ENCODE results near the gene LIN7A. TPM values are rescaled to one million over a fixed set of nuclear protein-coding genes. Genes with fewer than 3 reads are reported as not detected.

Gene LIN7A
- total and polyA plus RNA-seq, 2 of the 8 experiments (the other 6 are each of a cell fraction or from before 2014, with no cell fraction given) = 5.8 to 22.0 TPM

DNA sequence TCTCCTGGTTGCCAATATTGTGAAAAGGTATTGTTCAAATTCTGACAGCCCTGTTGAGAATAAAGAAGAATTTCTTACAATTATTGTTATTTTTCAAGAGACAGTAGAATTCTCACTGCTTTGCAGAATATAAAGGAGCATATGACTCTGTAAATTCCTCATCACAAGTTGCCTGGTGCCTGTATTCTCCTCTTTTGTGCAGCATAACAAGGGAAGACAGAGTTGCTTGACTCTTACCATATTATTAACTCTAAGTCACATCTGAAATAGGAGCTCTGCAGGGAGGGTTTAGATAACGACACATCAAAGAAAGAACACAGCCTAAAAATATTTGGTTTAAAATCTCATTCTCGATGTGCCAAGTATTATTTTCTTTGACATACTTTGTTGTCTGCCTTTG is 189.9 kb downstream of the LIN7A start:
- 90% methylated on average over 2 of the region's 2 CpGs; no CpG with 5 or more reads in 1 of the 2 experiments for WGBS, 2 experiments (ENCODE audit: extremely low coverage in 1 of 2, insufficient coverage in 1 of 2, insufficient read length in 1 of 2, insufficient replicate concordance in 2 of 2, low coverage in 1 of 2, low lambda C conversion rate in 2 of 2, missing lambda C conversion rate in 1 of 2)
- FAIRE-seq = no peak

More for the DNA sequence above, 189.9 kb downstream of the LIN7A start:
- H2BK120ac ChIP-seq (replicated peaks; ENCODE audit: low read depth, low read length) = no peak overlapping the region
- no peak overlapping the region for H2AFZ ChIP-seq (ENCODE audit: low read length)
- no peak overlapping the region for H3K27ac ChIP-seq (ENCODE audit: low read depth, low read length)
- no peak overlapping the region for H2AK5ac ChIP-seq (ENCODE audit: low read depth, low read length)
- no peak overlapping the region for H3K56ac ChIP-seq (replicated peaks; ENCODE audit: insufficient read length, low read depth, low read length)
- H3K23ac ChIP-seq (ENCODE audit: insufficient read length) = no peak overlapping the region
- no peak overlapping the region for H3K14ac ChIP-seq (ENCODE audit: insufficient read length)
- no peak for DNase-seq (ENCODE audit: low read depth in 1 of 2, low spot score in 2 of 2)
- H3K79me1 ChIP-seq (ENCODE audit: low read depth, low read length) = 0 out of 2 replicates have a peak, but pooled peaks cover 2% of the 10 kb centered on the region
- H2BK5ac ChIP-seq (ENCODE audit: low read depth, low read length) = no peak overlapping the region
- H3K79me2 ChIP-seq (ENCODE audit: control insufficient read depth in 1 of 2, insufficient read depth in 2 of 2, low read length in 2 of 2) = no peaks in the 10 kb centered on the region
- no peak overlapping the region for H3K4me3 ChIP-seq (ENCODE audit: extremely low read depth in 1 of 4, insufficient read depth in 2 of 4, low read depth in 3 of 4, low read length in 4 of 4)
- H3K9me3 ChIP-seq (ENCODE audit: insufficient read depth in 2 of 2, low read depth in 1 of 2, low read length in 1 of 2) = no peaks in the 10 kb centered on the region
- no peak overlapping the region for H3K18ac ChIP-seq (ENCODE audit: extremely low read depth, low read length)
- no peak overlapping the region for H2BK20ac ChIP-seq (ENCODE audit: low read length)
- no peak overlapping the region for H3K4me2 ChIP-seq (ENCODE audit: insufficient read depth in 1 of 2, low read depth in 2 of 2, low read length in 2 of 2)
- no peak for TF ChIP-seq EP300 (IDR thresholded peaks at IDR 0.05; ENCODE audit: borderline replicate concordance in 1 of 2, low read depth in 2 of 2, low read length in 2 of 2)
- TF ChIP-seq KDM5A (IDR thresholded peaks at IDR 0.05; ENCODE audit: low read length) = no peak
- TF ChIP-seq SIN3A (conservative IDR thresholded peaks at IDR 0.05 in 1 of 2, IDR thresholded peaks at IDR 0.05 in 1 of 2; ENCODE audit: low read depth in 1 of 2, low read length in 2 of 2) = no peak
- TF ChIP-seq CEBPB (IDR thresholded peaks at IDR 0.05; ENCODE audit: low read depth, low read length) = no peak
- no peak for TF ChIP-seq RBBP5 (IDR thresholded peaks at IDR 0.05; ENCODE audit: borderline replicate concordance, low read depth, low read length)
- no peak for TF ChIP-seq SP1 (IDR thresholded peaks at IDR 0.05; ENCODE audit: low read depth, low read length)
- TF ChIP-seq EZH2 (IDR thresholded peaks at IDR 0.05; ENCODE audit: low read depth, low read length, severe bottlenecking) = no peak
- no peak for TF ChIP-seq RXRA (IDR thresholded peaks at IDR 0.05; ENCODE audit: insufficient read depth, low read depth, low read length)
- no peaks in the 10 kb centered on the region for H3K36me3 ChIP-seq (ENCODE audit: control insufficient read depth in 2 of 4, insufficient read depth in 4 of 4, low read length in 3 of 4)
- no peaks in the 10 kb centered on the region for H3K27me3 ChIP-seq (replicated peaks in 1 of 4; ENCODE audit: control insufficient read depth in 3 of 4, extremely low read depth in 1 of 4, insufficient read depth in 3 of 4, low read length in 3 of 4)
- H3K4me1 ChIP-seq (replicated peaks in 1 of 4; ENCODE audit: control insufficient read depth in 3 of 4, insufficient read depth in 4 of 4, low read length in 3 of 4) = no peaks in the 10 kb centered on the region
- H4K5ac ChIP-seq (ENCODE audit: insufficient read length, low read depth, low read length) = no peak overlapping the region
- no peak overlapping the region for H3K9ac ChIP-seq (replicated peaks in 1 of 4; ENCODE audit: extremely low read depth in 1 of 4, low read depth in 3 of 4, low read length in 3 of 4)
- H4K20me1 ChIP-seq (replicated peaks in 1 of 2; ENCODE audit: control insufficient read depth in 1 of 2, insufficient read depth in 2 of 2, low read length in 2 of 2) = no peaks in the 10 kb centered on the region
- no peak overlapping the region for H4K91ac ChIP-seq (replicated peaks; ENCODE audit: insufficient read length, low read length)
- H4K8ac ChIP-seq (ENCODE audit: extremely low read depth, insufficient read depth, low read length) = no peak overlapping the region
- H2BK12ac ChIP-seq (ENCODE audit: low read depth, low read length) = no peak overlapping the region
- ChIA-PET CTCF (ENCODE audit: partially characterized antibody) (no interaction called here), POLR2A (ENCODE audit: partially characterized antibody) (no interaction called here)
- H3K4ac ChIP-seq (replicated peaks; ENCODE audit: insufficient read length, low read depth, low read length) = no peak overlapping the region
- H3K23me2 ChIP-seq (ENCODE audit: low read depth, low read length) = no peaks in the 10 kb centered on the region
- no peak overlapping the region for H2BK15ac ChIP-seq (ENCODE audit: low read length)
